Activated CD4-positive, alpha-beta T cell treated with anti-CD3 and anti-CD28 coated beads, Interleukin-2, amount 10 ng/mL, durations not matched to agents 24 days and 14 days (primary cell): ENCODE results near the gene HTRA1. TPM values are rescaled to one million over a fixed set of nuclear protein-coding genes. Genes with fewer than 3 reads are reported as not detected.

Source experiments
- DNase-seq: peaks from one replicate; pipeline ENCODE4 v3.0.0; 2022
- H3K27ac Mint-ChIP-seq: one replicate; pipeline ENCODE4 v1.8.0; 2022; ENCODE audit warnings: mild to moderate bottlenecking, mixed read lengths
- H3K27me3 Mint-ChIP-seq: one replicate; pipeline ENCODE4 v1.8.0; 2022; ENCODE audit warnings: mixed read lengths
- H3K36me3 Mint-ChIP-seq: one replicate; pipeline ENCODE4 v1.8.0; 2022; ENCODE audit warnings: low read depth, mild to moderate bottlenecking, mixed read lengths
- H3K4me1 Mint-ChIP-seq: one replicate; pipeline ENCODE4 v1.8.0; 2021; ENCODE audit warnings: mixed read lengths
- H3K4me3 Mint-ChIP-seq: one replicate; pipeline ENCODE4 v1.8.0; 2022; ENCODE audit warnings: mild to moderate bottlenecking, moderate library complexity, mixed read lengths
- H3K9me3 Mint-ChIP-seq: one replicate; pipeline ENCODE4 v1.8.0; 2021; ENCODE audit warnings: mixed read lengths
- intact Hi-C: fragments of 100-400 bp; cut with micrococcal nuclease; formaldehyde crosslinking; loops from one replicate; pipeline ENCODE4 v1.15.1; 2023
- total RNA-seq: library from RNA; stranded (reverse); gene quantifications from 2 replicates; pipeline ENCODE4 v1.2.3, GENCODE V29; 2022

The HTRA1 gene
- total RNA-seq, 1 donor from 2014 or later, result not detected

DNA sequence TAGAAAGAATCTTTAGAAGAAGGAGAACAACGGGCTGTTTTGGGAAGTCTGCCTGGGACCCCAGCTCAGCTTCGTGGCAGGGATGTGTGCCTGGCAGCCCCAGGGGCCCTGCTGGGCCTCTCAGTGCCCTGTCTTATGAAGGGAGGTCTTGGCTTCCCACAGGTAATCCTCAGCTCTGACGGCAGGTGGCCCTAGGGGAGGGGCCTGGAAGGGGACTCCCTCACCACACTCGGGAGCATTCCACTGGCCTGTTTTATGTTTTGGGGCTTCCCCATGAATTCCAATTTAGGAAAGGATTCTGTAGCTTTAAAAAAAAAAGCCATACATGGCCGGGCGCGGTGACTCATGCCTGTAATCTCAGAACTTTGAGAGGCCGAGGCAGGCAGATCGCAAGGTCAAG lies 96.2 kb downstream of the HTRA1 start:
- H3K4me1 Mint-ChIP-seq, result peaks cover 8% of the 10 kb centered on the region
- DNase-seq, result no peak
- no peak overlapping the region for H3K4me3 Mint-ChIP-seq
- intact Hi-C loops, result no loop called here
- H3K36me3 Mint-ChIP-seq, result no peaks in the 10 kb centered on the region
- no peak overlapping the region for H3K27ac Mint-ChIP-seq
- peaks cover 29% of the 10 kb centered on the region for H3K27me3 Mint-ChIP-seq
- no peaks in the 10 kb centered on the region for H3K9me3 Mint-ChIP-seq

DNA sequence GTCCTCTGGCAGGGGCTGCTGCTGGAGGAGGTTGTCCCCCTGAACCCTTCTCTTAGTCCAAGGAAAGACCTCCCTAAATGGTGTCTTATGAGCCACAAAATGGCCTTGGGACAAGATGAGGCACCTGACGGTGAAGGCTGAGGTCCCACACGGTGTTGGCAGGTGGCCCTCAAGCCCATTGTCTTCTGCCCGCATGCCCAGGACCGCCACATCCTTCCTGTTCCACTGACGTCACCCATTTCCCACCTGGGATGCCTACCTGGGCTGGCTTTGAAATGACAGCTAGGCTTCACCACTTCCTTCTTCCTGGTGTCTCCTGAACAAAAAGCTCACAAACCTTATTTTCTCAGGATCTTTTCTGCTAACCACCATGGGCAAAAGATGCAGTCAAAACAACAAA lies 97.1 kb downstream of the HTRA1 start:
- Mint-ChIP-seq H3K9me3 (no peaks in the 10 kb centered on the region), H3K36me3 (no peaks in the 10 kb centered on the region), H3K4me1 (peaks cover 8% of the 10 kb centered on the region), H3K27ac (no peak overlapping the region), H3K4me3 (no peak overlapping the region), H3K27me3 (peaks cover 29% of the 10 kb centered on the region)
- intact Hi-C loops, result no loop called here
- DNase-seq, result no peak

DNA sequence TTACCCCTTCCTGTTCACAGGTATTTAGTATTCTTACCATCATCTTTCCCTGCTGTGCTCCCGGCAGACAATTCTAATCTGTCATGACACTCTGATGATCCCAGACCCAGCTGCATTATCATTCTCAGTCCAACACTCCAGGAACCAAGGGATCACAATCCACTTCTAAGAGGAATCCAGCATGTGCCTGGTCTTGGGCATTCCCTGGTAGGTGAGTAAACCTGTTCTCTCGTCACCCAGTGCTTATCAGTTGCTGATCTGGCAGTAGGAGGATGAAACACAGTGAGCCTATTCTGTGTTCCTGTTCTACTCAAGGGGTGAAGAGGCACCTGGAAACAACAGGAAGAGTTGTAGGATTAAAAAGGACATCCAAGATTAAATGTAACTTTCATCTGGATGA lies 97.9 kb downstream of the HTRA1 start:
- intact Hi-C loops, result no loop called here
- Mint-ChIP-seq H3K4me1 (peaks cover 8% of the 10 kb centered on the region), H3K4me3 (no peak overlapping the region), H3K9me3 (no peaks in the 10 kb centered on the region), H3K36me3 (no peaks in the 10 kb centered on the region), H3K27ac (no peak overlapping the region), H3K27me3 (peaks cover 35% of the 10 kb centered on the region)
- DNase-seq, result no peak

DNA sequence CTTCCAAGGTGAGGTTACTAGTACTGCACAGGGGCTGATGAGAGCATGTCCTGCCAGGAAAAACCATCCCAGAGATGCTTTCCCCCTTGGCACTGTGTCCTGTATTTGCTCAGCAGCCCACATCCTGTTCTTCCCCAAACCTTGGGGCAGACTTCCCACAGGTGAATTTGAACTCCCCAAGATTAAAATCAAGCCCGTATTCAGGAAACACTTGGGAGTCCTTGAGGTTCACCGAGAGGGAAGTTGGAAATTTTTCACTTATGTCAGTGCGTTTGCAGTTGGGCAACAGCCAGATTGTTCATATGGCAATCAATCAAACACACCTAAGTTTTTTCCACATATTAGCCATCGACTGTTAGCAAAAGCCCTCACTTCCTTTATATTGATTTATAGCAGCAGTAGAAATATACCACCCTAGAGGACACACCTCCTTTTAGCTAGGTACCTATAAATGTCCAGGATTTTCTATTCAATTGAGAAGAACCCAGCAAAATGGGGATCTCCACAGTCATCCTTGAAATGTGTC lies 99.0 kb downstream of the HTRA1 start, which contains the start of gene DMBT1:
DMBT1 (plus strand) TSS at position 476 of the 526 bp plus-strand sequence; CDS start at position 493, 17 bp downstream.
- H3K27me3 Mint-ChIP-seq, result peaks cover 39% of the 10 kb centered on the region

DNA sequence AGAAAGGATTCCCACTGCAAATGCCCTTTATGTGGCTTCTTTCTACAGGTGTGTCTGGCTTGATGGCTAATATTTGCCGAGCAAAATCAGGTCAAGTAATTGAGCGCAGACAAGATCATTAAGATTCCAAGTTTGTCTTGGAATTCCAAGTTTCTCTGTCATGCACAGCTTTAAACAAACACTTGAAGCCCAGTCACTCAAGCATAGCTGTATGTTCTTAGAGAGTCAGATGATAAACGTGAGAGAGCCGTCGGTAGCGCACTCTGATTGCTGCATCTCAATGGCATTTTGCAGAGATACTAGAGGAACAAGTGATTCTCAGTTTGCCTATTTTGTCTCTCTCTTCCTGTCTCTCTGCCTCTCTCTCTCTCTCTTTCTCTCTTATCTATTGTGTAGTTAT lies 99.9 kb downstream of the HTRA1 start:
- Mint-ChIP-seq H3K4me3 (no peak overlapping the region), H3K27ac (no peak overlapping the region), H3K27me3 (peaks cover 40% of the 10 kb centered on the region), H3K36me3 (no peaks in the 10 kb centered on the region), H3K4me1 (peaks cover 8% of the 10 kb centered on the region), H3K9me3 (no peaks in the 10 kb centered on the region)
- DNase-seq, result no peak
- intact Hi-C loops, result loop anchor here (10.0 kb wide), 1 partner anchor 96 kb away; the partner anchor contains the start of gene HTRA1

More for the DNA sequence above, 99.0 kb downstream of the HTRA1 start, which contains the start of gene DMBT1:
- no peak for DNase-seq
- no peak within 1 kb of the TSS for H3K4me3 Mint-ChIP-seq
- H3K27ac Mint-ChIP-seq, result no peak within 1 kb of the TSS
- no peaks in the 10 kb centered on the region for H3K9me3 Mint-ChIP-seq
- intact Hi-C loops, result loop anchor here (10.0 kb wide), 1 partner anchor 96 kb away; the partner anchor contains the start of gene HTRA1
- peaks cover 8% of the 10 kb centered on the region for H3K4me1 Mint-ChIP-seq
- H3K36me3 Mint-ChIP-seq, result no peaks in the 10 kb centered on the region

DNA sequence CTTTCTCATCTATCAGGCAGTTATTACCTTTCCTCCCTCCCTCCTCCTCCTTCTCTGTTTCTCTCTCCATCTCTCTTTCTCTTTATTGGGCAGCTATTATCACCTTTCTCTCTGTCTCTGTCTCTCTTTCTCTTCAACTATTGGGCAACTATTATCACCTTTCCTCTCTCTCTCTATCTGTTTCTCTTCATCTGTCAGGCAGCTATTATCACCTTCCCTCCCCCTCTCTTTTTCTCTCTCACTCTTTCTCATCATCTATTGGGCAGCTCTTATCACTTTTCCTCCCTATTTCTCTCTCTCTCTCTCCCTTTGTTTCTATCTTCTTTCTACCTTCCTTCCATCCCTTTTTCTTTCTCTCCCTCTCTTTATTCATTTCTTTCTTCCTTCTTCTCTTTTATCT lies 100.4 kb downstream of the HTRA1 start:
- intact Hi-C loops, result loop anchor here (10.0 kb wide), 1 partner anchor 97 kb away; the partner anchor contains the start of gene HTRA1
- H3K9me3 Mint-ChIP-seq, result no peaks in the 10 kb centered on the region
- H3K27me3 Mint-ChIP-seq, result peaks cover 39% of the 10 kb centered on the region
- H3K36me3 Mint-ChIP-seq, result no peaks in the 10 kb centered on the region
- no peak overlapping the region for H3K27ac Mint-ChIP-seq
- H3K4me3 Mint-ChIP-seq, result no peak overlapping the region
- H3K4me1 Mint-ChIP-seq, result peaks cover 8% of the 10 kb centered on the region
- DNase-seq, result no peak

Other genes starting within 250 kb of the HTRA1 start
- gene BTBD16, start 190.3 kb upstream of the HTRA1 start, total RNA-seq, result not detected in 2 replicates
- gene PLEKHA1, start 86.8 kb upstream of the HTRA1 start, total RNA-seq, result 3.5 and 4.1 TPM in 2 replicates
- not detected in 2 replicates for gene ARMS2, start 6.9 kb upstream of the HTRA1 start, total RNA-seq
- not detected in 2 replicates for gene DMBT1, start 99.2 kb downstream of the HTRA1 start, total RNA-seq
- gene C10orf120, start 238.3 kb downstream of the HTRA1 start, total RNA-seq, result not detected in 2 replicates